NCI-H1092 (cell line): ENCODE measurements around the gene NIPAL1.
"Not testable (repeated sequence)": the region's sequence is repeated elsewhere in the genome, so short reads cannot be mapped to it uniquely, and the experiment has no call there.

Source experiments
- DNase-seq: peaks from one replicate; lab custom pipeline; 2025; lab: John Stamatoyannopoulos, UW

NIPAL1 gene

GRCh38 chr4:48016141-48017107 is at the start of gene NIPAL1, which contains the start of gene CNGA1:
Gene NIPAL1 (plus strand): TSS chr4:48016772. CDS start chr4:48016840, 68 bp downstream.
Gene CNGA1 (minus strand): TSS chr4:48016681. CDS start chr4:47952689, 63,992 bp downstream.
- peak; percentile 59 for DNase-seq

GRCh38 chr4:47968847-47969246 is 47.7 kb upstream of the NIPAL1 start:
- no peak for DNase-seq

GRCh38 chr4:47972181-47972580 is 44.4 kb upstream of the NIPAL1 start:
- no peak for DNase-seq

GRCh38 chr4:47972721-47973120 is 43.9 kb upstream of the NIPAL1 start:
- no peak for DNase-seq

GRCh38 chr4:47974566-47974965 is 42.0 kb upstream of the NIPAL1 start:
- no peak for DNase-seq

GRCh38 chr4:47990145-47990544 is 26.4 kb upstream of the NIPAL1 start:
- DNase-seq, result no peak

GRCh38 chr4:47992475-47992874 is 24.1 kb upstream of the NIPAL1 start:
- not testable (repeated sequence) for DNase-seq

GRCh38 chr4:47996021-47996420 is 20.6 kb upstream of the NIPAL1 start:
- no peak for DNase-seq

- DNase-seq, result no peak
These were observed 14.3 kb upstream of the NIPAL1 start for GRCh38 chr4:48002267-48002666.

- DNase-seq, result peak; percentile 5
These were observed 13.0 kb upstream of the NIPAL1 start for GRCh38 chr4:48003568-48003967.

- DNase-seq, result no peak
These were observed 10.8 kb upstream of the NIPAL1 start for GRCh38 chr4:48005781-48006180.

- DNase-seq, result no peak
These were observed 8.5 kb upstream of the NIPAL1 start for GRCh38 chr4:48008021-48008596.

GRCh38 chr4:48010906-48011305 is 5.7 kb upstream of the NIPAL1 start:
- not testable (repeated sequence) for DNase-seq

- no peak for DNase-seq
These were observed 4.8 kb upstream of the NIPAL1 start for GRCh38 chr4:48011722-48012121.

- no peak for DNase-seq
These were observed 3.7 kb upstream of the NIPAL1 start for GRCh38 chr4:48012824-48013223.

- DNase-seq, result no peak
These were observed 1.4 kb upstream of the NIPAL1 start for GRCh38 chr4:48015216-48015615.

GRCh38 chr4:48015678-48016077 is 894 bp upstream of the NIPAL1 start:
- no peak for DNase-seq

GRCh38 chr4:48017108-48017571 is 568 bp downstream of the NIPAL1 start:
- no peak for DNase-seq

GRCh38 chr4:48018112-48018511 is 1.5 kb downstream of the NIPAL1 start:
- no peak for DNase-seq

GRCh38 chr4:48021100-48021499 is 4.5 kb downstream of the NIPAL1 start:
- DNase-seq, result no peak

- DNase-seq, result no peak
These were observed 5.7 kb downstream of the NIPAL1 start for GRCh38 chr4:48022192-48022799.

GRCh38 chr4:48024522-48024921 is 8.0 kb downstream of the NIPAL1 start:
- DNase-seq, result peak; percentile 16

GRCh38 chr4:48025005-48025404 is 8.4 kb downstream of the NIPAL1 start:
- peak; percentile 48 for DNase-seq
